Activated naive CD8-positive, alpha-beta T cell treated with anti-CD3 and anti-CD28 coated beads, Interleukin-2, amount 10 ng/mL, durations not matched to agents 7 days and 5 days (primary cell): ENCODE measurements around the gene CREG2. TPM values are rescaled to one million over a fixed set of nuclear protein-coding genes. Genes with fewer than 3 reads are reported as not detected.

Source experiments
- ATAC-seq: fragments of 150-1000 bp; cut with Tn5 transposase; one replicate; pipeline ENCODE4 v1.10.0; 2021; ENCODE audit warnings: low read depth, moderate library complexity
- POLR2A ChIA-PET: fragments of 350-600 bp; sonication (Branson Sonifier 250); formaldehyde crosslinking; loops from one replicate; lab custom pipeline; 2021; ENCODE audit warnings: antibody characterized with exemption; lab: Charles Lee
- DNase-seq: peaks from one replicate; pipeline ENCODE4 v3.0.0; 2021
- H3K27ac Mint-ChIP-seq: one replicate; pipeline ENCODE4 v1.8.0; 2022; ENCODE audit warnings: mild to moderate bottlenecking, mixed read lengths
- H3K27me3 Mint-ChIP-seq: one replicate; pipeline ENCODE4 v1.8.0; 2022; ENCODE audit warnings: mild to moderate bottlenecking, moderate library complexity, mixed read lengths
- H3K36me3 Mint-ChIP-seq: one replicate; pipeline ENCODE4 v1.8.0; 2021; ENCODE audit warnings: mild to moderate bottlenecking, mixed read lengths
- H3K4me1 Mint-ChIP-seq: one replicate; pipeline ENCODE4 v1.8.0; 2021; ENCODE audit warnings: mixed read lengths
- H3K4me3 Mint-ChIP-seq: one replicate; pipeline ENCODE4 v1.8.0; 2022; ENCODE audit warnings: mild to moderate bottlenecking, moderate library complexity, mixed read lengths
- H3K9me3 Mint-ChIP-seq: one replicate; pipeline ENCODE4 v1.8.0; 2021; ENCODE audit warnings: mixed read lengths
- total RNA-seq, 2 experiments: library from RNA; stranded (reverse); gene quantifications; one replicate each; pipeline ENCODE4 v1.2.3, GENCODE V29; 2021

The CREG2 gene, protein sequence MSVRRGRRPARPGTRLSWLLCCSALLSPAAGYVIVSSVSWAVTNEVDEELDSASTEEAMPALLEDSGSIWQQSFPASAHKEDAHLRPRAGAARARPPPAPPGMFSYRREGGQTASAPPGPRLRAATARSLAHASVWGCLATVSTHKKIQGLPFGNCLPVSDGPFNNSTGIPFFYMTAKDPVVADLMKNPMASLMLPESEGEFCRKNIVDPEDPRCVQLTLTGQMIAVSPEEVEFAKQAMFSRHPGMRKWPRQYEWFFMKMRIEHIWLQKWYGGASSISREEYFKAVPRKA
- not detected for total RNA-seq

DNA sequence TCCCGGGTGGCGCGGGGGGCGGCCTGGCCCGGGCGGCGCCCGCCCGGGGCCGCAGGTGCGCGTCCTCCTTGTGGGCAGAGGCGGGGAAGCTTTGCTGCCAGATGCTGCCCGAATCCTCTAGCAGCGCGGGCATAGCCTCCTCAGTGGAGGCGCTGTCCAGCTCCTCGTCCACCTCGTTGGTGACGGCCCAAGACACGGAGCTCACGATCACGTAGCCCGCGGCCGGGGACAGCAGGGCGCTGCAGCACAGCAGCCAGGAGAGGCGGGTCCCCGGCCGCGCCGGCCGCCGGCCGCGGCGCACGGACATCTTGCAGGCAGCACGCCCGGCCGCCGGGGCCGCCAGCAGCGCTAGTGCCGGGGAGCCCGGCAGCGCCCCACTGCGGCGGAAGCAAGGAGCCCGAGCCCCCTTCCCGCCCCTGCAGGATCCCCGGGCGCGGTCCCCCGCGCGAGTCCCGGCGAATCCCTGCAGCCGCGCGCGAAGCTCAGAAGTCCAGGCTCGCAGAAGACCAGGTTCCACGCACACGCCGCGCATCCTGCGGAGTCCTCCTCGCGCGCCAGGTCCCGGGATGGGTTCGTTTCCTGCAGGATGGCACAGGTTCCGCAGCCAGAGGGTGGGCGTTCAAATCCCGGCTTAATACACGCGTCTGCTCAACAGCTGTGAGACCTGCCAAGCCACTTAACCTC, at the start of gene CREG2:
Gene CREG2 (minus strand): TSS at position 353 of the 684 bp plus-strand sequence. CDS start 46 bp downstream, at position 307.
- POLR2A ChIA-PET = interaction anchor here (1.0 to 2.2 kb wide), 2 partner anchors 78 to 134 kb away, joined by 5 to 10 read pairs; partner anchors contain the start of genes CNOT11 and RNF149
- Mint-ChIP-seq H3K36me3 (no peaks in the 10 kb centered on the region), H3K4me1 (peaks cover 7% of the 10 kb centered on the region), H3K27me3 (peaks cover 69% of the 10 kb centered on the region), H3K4me3 (peak within 1 kb of the TSS; percentile 58), H3K27ac (no peak within 1 kb of the TSS), H3K9me3 (no peaks in the 10 kb centered on the region)
- ATAC-seq (peak; percentile 83), DNase-seq (peak; percentile 82)

DNA sequence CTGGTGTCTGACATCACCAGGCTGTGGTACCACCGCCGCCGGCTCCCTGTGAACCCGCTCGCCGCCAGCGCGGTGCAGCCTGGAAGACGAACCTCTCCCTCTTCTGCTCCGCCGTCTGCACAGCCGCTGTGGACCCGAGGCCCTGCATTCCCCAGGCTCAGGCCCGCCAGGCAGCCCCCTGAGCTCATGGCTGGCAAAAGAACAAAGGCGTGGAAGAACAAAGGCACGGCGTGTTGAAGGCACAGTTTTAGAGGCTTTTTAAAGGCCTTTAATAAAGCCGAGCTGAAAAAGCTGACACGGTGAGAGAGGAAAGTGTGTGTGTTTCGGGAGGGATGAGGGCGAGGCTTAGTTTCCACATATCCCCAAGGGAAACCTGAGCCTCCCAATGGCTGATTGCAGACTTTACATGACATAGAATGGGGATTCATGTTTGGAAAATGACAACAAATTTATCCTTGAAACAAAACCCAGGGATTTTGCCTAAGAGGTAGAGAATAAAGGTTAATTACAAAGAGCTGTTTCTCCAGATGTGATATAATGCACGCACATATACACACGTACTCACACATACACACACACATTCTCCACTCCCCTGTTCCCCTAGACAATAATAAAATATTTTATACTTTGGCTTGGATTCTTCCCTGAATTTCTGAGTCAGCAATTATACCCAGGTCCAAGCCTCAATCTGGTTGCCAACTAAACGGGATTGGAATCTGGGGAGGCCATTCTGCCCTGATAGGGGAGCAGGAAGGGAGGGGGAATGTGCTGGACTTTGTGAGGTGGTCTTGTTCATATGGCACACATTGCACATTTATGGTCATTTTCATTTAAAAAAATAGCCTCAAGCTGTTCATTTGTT, 47.9 kb upstream of the CREG2 start:
- Mint-ChIP-seq H3K4me1 (no peaks in the 10 kb centered on the region), H3K27ac (no peak overlapping the region), H3K27me3 (peaks cover 7% of the 10 kb centered on the region), H3K9me3 (no peaks in the 10 kb centered on the region), H3K4me3 (no peak overlapping the region), H3K36me3 (no peaks in the 10 kb centered on the region)
- DNase-seq (no peak), ATAC-seq (no peak)
- POLR2A ChIA-PET = no interaction called here

DNA sequence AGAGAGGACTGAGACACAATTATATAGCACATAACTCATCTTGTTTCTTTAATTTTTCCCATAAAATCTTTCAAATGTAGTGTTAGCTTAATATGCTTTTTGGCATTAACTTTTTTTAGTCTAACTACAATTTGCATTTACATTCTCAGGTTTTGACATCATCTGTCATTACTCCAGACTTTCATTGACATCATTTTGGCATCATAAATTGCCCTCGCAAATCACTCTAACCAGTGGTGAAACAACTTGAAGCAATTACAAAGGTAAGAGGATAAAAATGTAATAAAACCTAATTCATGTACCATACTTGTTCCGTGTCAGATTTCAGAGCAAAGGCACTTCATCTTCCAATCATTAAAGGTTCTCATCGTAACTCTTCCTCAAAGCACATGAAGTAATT, 46.2 kb upstream of the CREG2 start:
- POLR2A ChIA-PET = no interaction called here
- DNase-seq = no peak
- no peak overlapping the region for H3K4me3 Mint-ChIP-seq
- H3K4me1 Mint-ChIP-seq = no peaks in the 10 kb centered on the region
- peaks cover 3% of the 10 kb centered on the region for H3K27me3 Mint-ChIP-seq
- H3K36me3 Mint-ChIP-seq = no peaks in the 10 kb centered on the region
- no peak overlapping the region for H3K27ac Mint-ChIP-seq
- ATAC-seq = no peak
- no peaks in the 10 kb centered on the region for H3K9me3 Mint-ChIP-seq

DNA sequence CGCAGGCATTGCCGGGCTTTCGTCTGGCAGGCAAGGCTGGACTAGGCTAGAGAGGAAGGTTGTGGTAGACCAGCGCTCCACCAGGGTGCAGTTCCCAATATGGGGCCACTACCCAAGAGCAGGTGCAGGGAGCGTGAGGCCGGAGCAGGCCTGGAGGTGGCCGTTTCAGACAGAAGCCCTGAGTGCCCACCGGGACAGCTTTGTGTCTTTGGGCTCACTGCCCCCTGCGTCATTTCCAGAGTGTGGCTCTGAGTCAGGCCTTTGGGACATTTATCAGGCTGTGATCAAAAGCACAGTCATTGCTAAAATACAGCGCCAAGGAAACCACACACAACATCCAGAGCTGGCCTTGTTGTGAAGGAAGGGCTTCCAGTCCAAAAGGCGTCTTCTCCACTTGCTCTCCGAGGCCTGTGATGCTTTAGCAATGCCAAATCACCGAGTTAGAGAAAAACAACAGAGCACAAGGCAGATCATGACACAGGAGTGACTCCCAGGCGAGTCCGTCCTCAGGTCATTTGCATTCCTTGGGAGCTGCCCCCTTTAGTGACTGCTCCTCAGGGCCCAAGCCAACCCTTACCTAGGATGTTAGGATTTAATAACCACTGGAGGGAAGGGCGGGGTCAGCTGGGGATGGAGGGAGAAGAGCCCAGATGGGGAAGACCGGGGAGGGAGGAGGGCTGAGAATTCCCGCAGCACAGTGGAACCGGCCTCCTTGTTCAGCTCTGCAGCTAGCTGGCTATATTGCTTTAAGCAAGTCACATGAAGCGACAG, 45.3 kb upstream of the CREG2 start:
- ATAC-seq (no peak), DNase-seq (no peak)
- Mint-ChIP-seq H3K27ac (no peak overlapping the region), H3K4me3 (no peak overlapping the region), H3K9me3 (no peaks in the 10 kb centered on the region), H3K27me3 (peaks cover 3% of the 10 kb centered on the region), H3K4me1 (no peaks in the 10 kb centered on the region), H3K36me3 (no peaks in the 10 kb centered on the region)
- POLR2A ChIA-PET = no interaction called here

DNA sequence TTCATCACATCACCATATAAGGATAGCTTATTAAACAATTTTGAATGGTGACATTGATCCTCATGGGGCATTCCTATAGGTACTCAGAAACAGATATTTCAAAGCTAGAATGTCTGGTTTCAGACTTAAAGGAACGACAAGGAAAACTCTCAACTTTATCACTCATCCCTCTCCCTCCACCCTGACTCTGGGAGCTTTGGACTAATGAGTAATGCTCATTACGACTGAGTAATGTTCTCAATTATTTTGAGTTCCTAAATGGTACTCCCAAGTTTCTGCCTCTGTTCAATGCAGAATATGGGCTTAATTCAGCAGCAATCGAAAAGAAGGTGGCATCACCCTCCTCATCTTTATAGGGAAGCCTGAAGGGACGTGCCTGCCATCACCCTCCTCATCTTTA, 44.2 kb upstream of the CREG2 start:
- H3K9me3 Mint-ChIP-seq = no peaks in the 10 kb centered on the region
- no peak for ATAC-seq
- H3K36me3 Mint-ChIP-seq = no peaks in the 10 kb centered on the region
- POLR2A ChIA-PET = no interaction called here
- no peak overlapping the region for H3K27ac Mint-ChIP-seq
- H3K27me3 Mint-ChIP-seq = no peaks in the 10 kb centered on the region
- H3K4me1 Mint-ChIP-seq = no peaks in the 10 kb centered on the region
- no peak for DNase-seq
- no peak overlapping the region for H3K4me3 Mint-ChIP-seq

DNA sequence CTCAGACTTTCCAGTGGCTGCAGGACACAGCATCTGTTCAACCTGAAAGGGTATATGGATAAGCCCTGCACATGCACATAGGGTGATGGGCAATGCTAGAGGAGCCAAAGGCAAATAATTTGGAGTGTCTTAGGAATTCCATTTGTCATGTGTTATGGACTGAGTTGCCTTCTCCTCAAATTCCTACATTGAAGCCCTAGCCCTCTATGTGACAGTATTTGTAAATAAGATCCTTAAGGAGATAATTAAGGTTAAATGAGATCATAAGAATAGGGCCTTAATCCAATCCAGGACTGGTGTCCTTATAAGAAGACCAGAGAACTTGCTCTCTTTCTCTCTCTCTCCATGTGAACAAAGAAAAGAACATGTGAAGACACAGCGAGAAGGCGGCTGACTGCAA, 42.9 kb upstream of the CREG2 start:
- Mint-ChIP-seq H3K9me3 (no peaks in the 10 kb centered on the region), H3K27me3 (no peaks in the 10 kb centered on the region), H3K36me3 (no peaks in the 10 kb centered on the region), H3K27ac (no peak overlapping the region), H3K4me1 (no peaks in the 10 kb centered on the region), H3K4me3 (no peak overlapping the region)
- ATAC-seq (no peak), DNase-seq (no peak)
- POLR2A ChIA-PET = no interaction called here

DNA sequence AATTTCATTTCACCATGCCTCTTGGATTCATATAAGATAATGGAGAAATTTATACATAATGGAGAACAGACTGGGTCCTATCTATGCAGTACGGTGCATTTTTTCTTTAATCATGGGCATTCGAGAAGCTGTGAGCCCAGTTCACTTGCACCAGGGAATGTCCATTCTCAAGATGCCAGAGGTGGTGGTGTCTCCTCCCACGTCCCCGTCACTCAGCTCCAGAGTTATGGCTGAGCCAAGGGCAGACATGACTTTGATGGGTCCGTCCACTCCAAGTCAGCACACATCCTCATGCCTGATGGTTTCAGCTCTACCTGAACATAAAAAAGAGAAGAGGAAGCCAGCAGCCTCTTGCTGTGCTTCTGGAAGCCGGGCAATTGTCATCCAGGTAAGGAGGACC, 42.1 kb upstream of the CREG2 start:
- Mint-ChIP-seq H3K9me3 (no peaks in the 10 kb centered on the region), H3K36me3 (no peaks in the 10 kb centered on the region), H3K4me3 (no peak overlapping the region), H3K27ac (no peak overlapping the region), H3K27me3 (no peaks in the 10 kb centered on the region), H3K4me1 (no peaks in the 10 kb centered on the region)
- POLR2A ChIA-PET = no interaction called here
- ATAC-seq (no peak), DNase-seq (no peak)

DNA sequence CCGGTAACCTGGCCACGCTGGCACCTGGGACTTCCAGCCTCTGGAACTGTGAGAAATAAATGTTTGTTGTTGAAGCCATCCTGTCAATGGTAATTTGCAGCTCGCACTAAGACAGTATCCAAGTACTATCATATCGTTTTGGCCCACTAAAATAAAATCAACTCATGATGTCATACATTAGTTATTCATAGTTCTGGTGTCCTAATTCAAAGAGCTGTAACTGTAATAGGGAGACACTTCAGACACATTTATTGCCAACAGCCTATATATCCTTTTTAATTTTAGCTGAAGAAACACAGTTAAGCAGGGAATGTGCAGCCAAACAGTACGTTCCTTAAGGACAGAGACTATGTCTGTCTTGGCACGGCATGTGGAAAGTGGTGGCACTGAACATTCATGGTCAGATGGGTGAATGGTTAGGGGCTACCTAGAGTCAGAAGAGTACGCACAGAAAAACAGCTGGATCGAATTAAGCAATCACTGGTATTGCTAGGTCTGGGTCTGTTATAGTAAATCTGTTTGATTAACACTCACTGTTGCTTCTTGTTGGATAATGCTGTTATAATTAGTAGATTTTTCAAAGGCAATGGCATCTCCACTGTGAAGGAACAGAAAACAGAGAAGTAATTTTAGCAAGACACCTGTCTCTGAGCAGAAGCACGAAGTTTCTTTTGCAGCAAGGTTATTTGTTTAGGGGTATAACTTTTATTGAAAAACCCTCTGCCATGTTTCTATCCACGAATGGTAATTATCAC, 41.3 kb upstream of the CREG2 start:
- POLR2A ChIA-PET = no interaction called here
- peaks cover 4% of the 10 kb centered on the region for H3K9me3 Mint-ChIP-seq
- no peak overlapping the region for H3K27ac Mint-ChIP-seq
- no peak overlapping the region for H3K4me3 Mint-ChIP-seq
- no peak for ATAC-seq
- no peaks in the 10 kb centered on the region for H3K4me1 Mint-ChIP-seq
- H3K36me3 Mint-ChIP-seq = peaks cover 2% of the 10 kb centered on the region
- no peaks in the 10 kb centered on the region for H3K27me3 Mint-ChIP-seq
- DNase-seq = no peak

DNA sequence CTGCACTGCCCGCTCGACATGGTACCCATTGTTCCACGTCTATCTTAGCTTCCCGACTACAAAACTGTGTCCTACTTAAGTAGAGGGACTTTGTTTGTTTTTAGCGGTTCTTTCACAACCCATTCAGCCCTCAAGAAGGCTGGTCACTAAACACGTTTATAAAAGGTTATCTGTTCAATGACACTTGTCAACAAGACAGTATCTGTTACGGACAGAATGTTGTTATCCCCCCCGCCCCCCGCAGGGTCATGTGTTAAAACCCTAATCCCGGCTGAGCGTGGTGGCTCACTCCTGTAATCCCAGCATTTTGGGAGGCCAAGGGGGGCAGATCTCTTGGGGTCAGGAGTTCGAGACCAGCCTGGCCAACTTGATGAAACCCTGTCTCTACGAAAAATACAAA, 40.4 kb upstream of the CREG2 start:
- POLR2A ChIA-PET = no interaction called here
- H3K36me3 Mint-ChIP-seq = peaks cover 2% of the 10 kb centered on the region
- H3K4me3 Mint-ChIP-seq = no peak overlapping the region
- DNase-seq = no peak
- peaks cover 4% of the 10 kb centered on the region for H3K9me3 Mint-ChIP-seq
- H3K4me1 Mint-ChIP-seq = no peaks in the 10 kb centered on the region
- no peak for ATAC-seq
- no peak overlapping the region for H3K27ac Mint-ChIP-seq
- peaks cover 2% of the 10 kb centered on the region for H3K27me3 Mint-ChIP-seq

DNA sequence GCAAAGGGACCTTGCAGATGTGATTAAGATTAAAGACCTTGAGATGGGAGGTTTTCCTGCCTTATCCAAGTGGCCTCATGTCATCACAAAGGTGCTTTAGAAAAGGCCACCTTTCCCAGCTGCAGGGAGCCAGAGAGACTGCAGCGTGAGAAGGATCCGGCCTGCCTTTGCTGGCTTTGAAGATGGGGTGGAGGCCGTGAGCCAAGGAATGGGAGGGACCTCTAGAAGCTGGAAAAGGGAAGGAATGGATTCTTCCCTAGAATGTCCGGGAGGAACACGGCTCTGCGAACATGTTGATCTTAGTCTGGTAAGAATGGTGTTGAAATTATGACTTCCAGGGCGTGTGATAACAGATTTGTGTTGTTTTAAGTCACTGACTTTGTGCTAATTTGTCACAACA, 39.9 kb upstream of the CREG2 start:
- Mint-ChIP-seq H3K27me3 (peaks cover 2% of the 10 kb centered on the region), H3K9me3 (peaks cover 4% of the 10 kb centered on the region), H3K27ac (no peak overlapping the region), H3K4me3 (no peak overlapping the region), H3K4me1 (no peaks in the 10 kb centered on the region), H3K36me3 (peaks cover 2% of the 10 kb centered on the region)
- ATAC-seq (no peak), DNase-seq (no peak)
- POLR2A ChIA-PET = no interaction called here

DNA sequence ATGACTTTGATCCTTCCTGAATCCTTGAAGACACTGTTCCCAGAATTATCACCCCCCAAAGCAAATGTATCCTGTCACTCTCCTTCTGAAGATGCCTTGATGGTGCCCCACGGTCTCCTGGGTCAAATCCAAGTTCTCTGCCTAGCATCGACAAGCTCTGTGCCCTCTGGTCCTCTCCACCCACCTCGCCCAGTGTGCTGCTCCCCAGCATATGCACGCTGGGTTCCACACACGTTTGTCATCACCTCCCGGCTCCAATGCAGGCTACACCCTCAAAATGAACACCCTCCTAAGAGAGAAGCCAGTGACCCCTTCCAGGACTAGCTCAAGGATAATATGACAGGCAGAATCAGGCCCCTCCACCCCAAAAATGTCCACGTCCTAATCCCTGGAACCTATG, 39.5 kb upstream of the CREG2 start:
- POLR2A ChIA-PET = no interaction called here
- DNase-seq (no peak), ATAC-seq (no peak)
- Mint-ChIP-seq H3K27ac (no peak overlapping the region), H3K4me1 (no peaks in the 10 kb centered on the region), H3K36me3 (peaks cover 2% of the 10 kb centered on the region), H3K4me3 (no peak overlapping the region), H3K27me3 (peaks cover 2% of the 10 kb centered on the region), H3K9me3 (peaks cover 4% of the 10 kb centered on the region)

DNA sequence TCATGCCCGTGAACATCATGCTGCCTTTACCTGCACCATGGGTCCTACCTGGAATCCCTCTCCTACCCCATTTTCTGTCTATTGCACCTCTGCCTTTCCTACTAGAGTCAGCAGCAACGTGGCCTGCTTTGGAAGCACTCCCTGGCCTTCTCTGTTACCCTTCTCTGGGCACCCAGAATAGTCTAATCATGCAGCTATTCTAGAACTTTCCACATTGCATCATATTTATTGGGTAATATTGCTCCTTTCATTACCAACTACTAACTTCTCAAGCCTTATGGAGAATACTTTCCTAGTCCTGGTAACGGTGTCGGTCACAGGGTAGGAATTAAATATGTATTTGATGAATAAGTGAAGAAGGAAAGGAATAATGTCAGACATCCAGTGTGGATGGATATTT, 33.3 kb upstream of the CREG2 start:
- POLR2A ChIA-PET = no interaction called here
- no peak for DNase-seq
- Mint-ChIP-seq H3K4me1 (no peaks in the 10 kb centered on the region), H3K27ac (no peak overlapping the region), H3K4me3 (no peak overlapping the region), H3K9me3 (peaks cover 4% of the 10 kb centered on the region), H3K36me3 (peaks cover 2% of the 10 kb centered on the region), H3K27me3 (peaks cover 2% of the 10 kb centered on the region)
- ATAC-seq = no peak
